HEK293 (cell line): ENCODE results near the gene HRK.

Experiments
- CTCF ChIA-PET: fragments of 350-600 bp; formaldehyde crosslinking; extraction: SDS; loops from one replicate; lab custom pipeline; 2021; ENCODE audit warnings: antibody characterized with exemption; lab: Yijun Ruan, JAX
- POLR2A ChIA-PET: fragments of 300-600 bp; formaldehyde crosslinking; extraction: SDS; loops from one replicate; lab custom pipeline; 2020; ENCODE audit warnings: antibody characterized with exemption, inconsistent platforms; lab: Yijun Ruan, JAX
- H3K27ac ChIP-seq: fragments of 200-500 bp; sonication (Bioruptor generic); 2 replicates; pipeline ENCODE4 v1.5.1; 2014; ENCODE audit warnings: low read depth, low read length, control low read depth, inconsistent platforms; ENCODE audit errors: extremely low read depth
- H3K36me3 ChIP-seq, 2 experiments: fragments of 200-500 bp in 1 of 2; sonication (Bioruptor generic) in 1 of 2; 1 replicate in 1 of 2; 2 replicates in 1 of 2; pipeline ENCODE4 v1.5.1; 2014 to 2017; ENCODE audit warnings: inconsistent platforms in 2 of 2, low read length in 2 of 2; ENCODE audit not compliant: control insufficient read depth in 2 of 2, insufficient read depth in 1 of 2
- H3K4me1 ChIP-seq: fragments of 200-500 bp; sonication (Bioruptor generic); 2 replicates; pipeline ENCODE4 v1.5.1; 2014; ENCODE audit warnings: mild to moderate bottlenecking, low read length, inconsistent platforms; ENCODE audit not compliant: control insufficient read depth, insufficient read depth
- H3K4me3 ChIP-seq: 2 replicates; pipeline ENCODE4 v1.5.1; 2011; ENCODE audit warnings: low read depth, mild to moderate bottlenecking, control low read depth, low read length, moderate library complexity
- H3K9me3 ChIP-seq: fragments of 200-500 bp; sonication (Bioruptor generic); 2 replicates; pipeline ENCODE4 v1.5.1; 2014; ENCODE audit warnings: low read depth, low read length, inconsistent platforms; ENCODE audit not compliant: control insufficient read depth, insufficient read depth
- BCL11B ChIP-seq: fragments of 450-650 bp; formaldehyde crosslinking; IDR thresholded peaks from 2 replicates; pipeline ENCODE4 v1.5.1; 2016; ENCODE audit warnings: low read depth, missing biosample characterization, missing genetic modification characterization
- FEZF1 ChIP-seq: fragments of 450-650 bp; formaldehyde crosslinking; IDR thresholded peaks from 2 replicates; pipeline ENCODE4 v1.5.1; 2016; ENCODE audit warnings: missing biosample characterization, missing genetic modification characterization
- IKZF3 ChIP-seq: fragments of 450-650 bp; IDR thresholded peaks from 2 replicates; pipeline ENCODE4 v1.5.0; 2018; ENCODE audit warnings: missing biosample characterization, mild to moderate bottlenecking, missing genetic modification characterization, moderate library complexity
- OSR2 ChIP-seq: fragments of 450-650 bp; formaldehyde crosslinking; IDR thresholded peaks from 2 replicates; pipeline ENCODE4 v1.5.1; 2016; ENCODE audit warnings: missing biosample characterization, missing genetic modification characterization
- OVOL3 ChIP-seq: fragments of 450-650 bp; formaldehyde crosslinking; IDR thresholded peaks from 2 replicates; pipeline ENCODE4 v1.5.1; 2016; ENCODE audit warnings: missing biosample characterization, missing genetic modification characterization
- PBX3 ChIP-seq: sonication (generic); formaldehyde crosslinking; IDR thresholded peaks from 2 replicates; pipeline ENCODE4 v1.8.1; 2022; ENCODE audit warnings: mild to moderate bottlenecking, moderate library complexity, missing genetic modification reagents
- PRDM1 ChIP-seq: fragments of 450-650 bp; formaldehyde crosslinking; IDR thresholded peaks from 2 replicates; pipeline ENCODE4; 2016; ENCODE audit warnings: missing biosample characterization, missing genetic modification characterization
- WT1 ChIP-seq: fragments of 450-650 bp; formaldehyde crosslinking; IDR thresholded peaks from 2 replicates; pipeline ENCODE4 v1.5.1; 2016; ENCODE audit warnings: missing biosample characterization, missing genetic modification characterization
- ZIC2 ChIP-seq: fragments of 450-650 bp; formaldehyde crosslinking; IDR thresholded peaks from 2 replicates; pipeline ENCODE4 v1.5.1; 2016; ENCODE audit warnings: missing biosample characterization, missing genetic modification characterization
- ZNF423 ChIP-seq: fragments of 450-650 bp; formaldehyde crosslinking; IDR thresholded peaks from 2 replicates; pipeline ENCODE4 v1.5.1; 2016; ENCODE audit warnings: missing biosample characterization, missing genetic modification characterization
- ZNF623 ChIP-seq: fragments of 450-650 bp; formaldehyde crosslinking; IDR thresholded peaks from 2 replicates; pipeline ENCODE4 v1.5.1; 2016; ENCODE audit warnings: missing biosample characterization, missing genetic modification characterization
- ZNF660 ChIP-seq: fragments of 450-650 bp; IDR thresholded peaks from 2 replicates; pipeline ENCODE4 v1.5.1; 2018; ENCODE audit warnings: missing biosample characterization, mild to moderate bottlenecking, missing genetic modification characterization
- ZNF677 ChIP-seq: fragments of 450-650 bp; IDR thresholded peaks from 2 replicates; pipeline ENCODE4 v1.5.0; 2018; ENCODE audit warnings: missing biosample characterization, mild to moderate bottlenecking, missing genetic modification characterization, moderate library complexity
- ZNF843 ChIP-seq: fragments of 450-650 bp; formaldehyde crosslinking; IDR thresholded peaks from 2 replicates; pipeline ENCODE4 v1.5.1; 2016; ENCODE audit warnings: missing biosample characterization, missing genetic modification characterization
- ZXDB ChIP-seq: fragments of 450-650 bp; formaldehyde crosslinking; IDR thresholded peaks from 2 replicates; pipeline ENCODE4 v1.5.1; 2016; ENCODE audit warnings: missing biosample characterization, missing genetic modification characterization
- TF ChIP-seq, protein P1 (sequence below): fragments of 450-650 bp; formaldehyde crosslinking; IDR thresholded peaks from 2 replicates; pipeline ENCODE4 v1.5.1; 2016; ENCODE audit warnings: missing biosample characterization, missing genetic modification characterization
- TF ChIP-seq, protein P2 (sequence below): fragments of 450-650 bp; formaldehyde crosslinking; optimal IDR thresholded peaks from 2 replicates; pipeline ENCODE3; 2016; ENCODE audit warnings: missing biosample characterization, mild to moderate bottlenecking, missing genetic modification characterization
- TF ChIP-seq, protein P3 (sequence below): fragments of 450-650 bp; formaldehyde crosslinking; IDR thresholded peaks from 2 replicates; pipeline ENCODE4 v1.5.1; 2016; ENCODE audit warnings: missing biosample characterization, missing genetic modification characterization

HRK gene

GRCh38 chr12:116927244-116927940 is 46.2 kb upstream of the HRK start:
- no peak overlapping the region for H3K4me3 ChIP-seq
- H3K36me3 ChIP-seq: peaks cover 4 to 20% of the 10 kb centered on the region in 2 experiments; a peak in 2 of 3 replicates
- TF ChIP-seq ZNF660 (tag by site-specific recombination): no peak
- TF ChIP-seq ZNF677 (tag by site-specific recombination): peak; percentile 56; the same call in 1 of the 2 replicates
- TF ChIP-seq ZNF843 (tag by site-specific recombination): 0 out of 2 replicates have a peak, but pooled peaks have one; percentile 42
- TF ChIP-seq, protein P1, sequence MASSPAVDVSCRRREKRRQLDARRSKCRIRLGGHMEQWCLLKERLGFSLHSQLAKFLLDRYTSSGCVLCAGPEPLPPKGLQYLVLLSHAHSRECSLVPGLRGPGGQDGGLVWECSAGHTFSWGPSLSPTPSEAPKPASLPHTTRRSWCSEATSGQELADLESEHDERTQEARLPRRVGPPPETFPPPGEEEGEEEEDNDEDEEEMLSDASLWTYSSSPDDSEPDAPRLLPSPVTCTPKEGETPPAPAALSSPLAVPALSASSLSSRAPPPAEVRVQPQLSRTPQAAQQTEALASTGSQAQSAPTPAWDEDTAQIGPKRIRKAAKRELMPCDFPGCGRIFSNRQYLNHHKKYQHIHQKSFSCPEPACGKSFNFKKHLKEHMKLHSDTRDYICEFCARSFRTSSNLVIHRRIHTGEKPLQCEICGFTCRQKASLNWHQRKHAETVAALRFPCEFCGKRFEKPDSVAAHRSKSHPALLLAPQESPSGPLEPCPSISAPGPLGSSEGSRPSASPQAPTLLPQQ (tag by site-specific recombination): 0 out of 2 replicates have a peak, but pooled peaks have one; percentile 30
- no peak for TF ChIP-seq BCL11B (tag by site-specific recombination)
- peak; percentile 93 for TF ChIP-seq FEZF1
- peak; percentile 29; the same call in 1 of the 2 replicates for TF ChIP-seq WT1 (tag by site-specific recombination)
- TF ChIP-seq IKZF3: peak; percentile 8; the same call in 1 of the 2 replicates
- 0 out of 2 replicates have a peak, but pooled peaks have one; percentile 42 for TF ChIP-seq OVOL3 (tag by site-specific recombination)
- TF ChIP-seq, protein P2, sequence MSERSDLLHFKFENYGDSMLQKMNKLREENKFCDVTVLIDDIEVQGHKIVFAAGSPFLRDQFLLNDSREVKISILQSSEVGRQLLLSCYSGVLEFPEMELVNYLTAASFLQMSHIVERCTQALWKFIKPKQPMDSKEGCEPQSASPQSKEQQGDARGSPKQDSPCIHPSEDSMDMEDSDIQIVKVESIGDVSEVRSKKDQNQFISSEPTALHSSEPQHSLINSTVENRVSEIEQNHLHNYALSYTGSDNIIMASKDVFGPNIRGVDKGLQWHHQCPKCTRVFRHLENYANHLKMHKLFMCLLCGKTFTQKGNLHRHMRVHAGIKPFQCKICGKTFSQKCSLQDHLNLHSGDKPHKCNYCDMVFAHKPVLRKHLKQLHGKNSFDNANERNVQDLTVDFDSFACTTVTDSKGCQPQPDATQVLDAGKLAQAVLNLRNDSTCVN: no peak
- TF ChIP-seq ZXDB (tag by site-specific recombination): peak; percentile 56
- peak; percentile 70 for TF ChIP-seq OSR2
- TF ChIP-seq ZIC2: 0 out of 2 replicates have a peak, but pooled peaks have one; percentile 28
- TF ChIP-seq PBX3 (CRISPR knock-in tag): no peak
- no peak overlapping the region for H3K27ac ChIP-seq
- POLR2A ChIA-PET: no interaction called here
- no peaks in the 10 kb centered on the region for H3K9me3 ChIP-seq
- peaks cover 18% of the 10 kb centered on the region for H3K4me1 ChIP-seq
- CTCF ChIA-PET: interaction anchor here (0.9 kb wide), 1 partner anchor 117 kb away, joined by 3 read pairs; no protein-coding TSS in a partner anchor

GRCh38 chr12:116926283-116927243 is 45.3 kb upstream of the HRK start:
- Histone ChIP-seq H3K4me1 (peaks cover 20% of the 10 kb centered on the region), H3K9me3 (no peaks in the 10 kb centered on the region), H3K36me3 (peaks cover 4 to 20% of the 10 kb centered on the region in 2 experiments; a peak in 2 of 3 replicates), H3K4me3 (no peak overlapping the region), H3K27ac (no peak overlapping the region)
- CTCF ChIA-PET: interaction anchor here (0.9 kb wide), 1 partner anchor 116 kb away, joined by 3 read pairs; no protein-coding TSS in a partner anchor
- POLR2A ChIA-PET: no interaction called here
- TF ChIP-seq, protein P3, sequence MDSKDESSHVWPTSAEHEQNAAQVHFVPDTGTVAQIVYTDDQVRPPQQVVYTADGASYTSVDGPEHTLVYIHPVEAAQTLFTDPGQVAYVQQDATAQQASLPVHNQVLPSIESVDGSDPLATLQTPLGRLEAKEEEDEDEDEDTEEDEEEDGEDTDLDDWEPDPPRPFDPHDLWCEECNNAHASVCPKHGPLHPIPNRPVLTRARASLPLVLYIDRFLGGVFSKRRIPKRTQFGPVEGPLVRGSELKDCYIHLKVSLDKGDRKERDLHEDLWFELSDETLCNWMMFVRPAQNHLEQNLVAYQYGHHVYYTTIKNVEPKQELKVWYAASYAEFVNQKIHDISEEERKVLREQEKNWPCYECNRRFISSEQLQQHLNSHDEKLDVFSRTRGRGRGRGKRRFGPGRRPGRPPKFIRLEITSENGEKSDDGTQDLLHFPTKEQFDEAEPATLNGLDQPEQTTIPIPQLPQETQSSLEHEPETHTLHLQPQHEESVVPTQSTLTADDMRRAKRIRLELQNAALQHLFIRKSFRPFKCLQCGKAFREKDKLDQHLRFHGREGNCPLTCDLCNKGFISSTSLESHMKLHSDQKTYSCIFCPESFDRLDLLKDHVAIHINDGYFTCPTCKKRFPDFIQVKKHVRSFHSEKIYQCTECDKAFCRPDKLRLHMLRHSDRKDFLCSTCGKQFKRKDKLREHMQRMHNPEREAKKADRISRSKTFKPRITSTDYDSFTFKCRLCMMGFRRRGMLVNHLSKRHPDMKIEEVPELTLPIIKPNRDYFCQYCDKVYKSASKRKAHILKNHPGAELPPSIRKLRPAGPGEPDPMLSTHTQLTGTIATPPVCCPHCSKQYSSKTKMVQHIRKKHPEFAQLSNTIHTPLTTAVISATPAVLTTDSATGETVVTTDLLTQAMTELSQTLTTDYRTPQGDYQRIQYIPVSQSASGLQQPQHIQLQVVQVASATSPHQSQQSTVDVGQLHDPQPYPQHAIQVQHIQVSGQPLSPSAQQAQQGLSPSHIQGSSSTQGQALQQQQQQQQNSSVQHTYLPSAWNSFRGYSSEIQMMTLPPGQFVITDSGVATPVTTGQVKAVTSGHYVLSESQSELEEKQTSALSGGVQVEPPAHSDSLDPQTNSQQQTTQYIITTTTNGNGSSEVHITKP: peak; percentile 46; the same call in 1 of the 2 replicates
- TF ChIP-seq PRDM1 (tag by site-specific recombination): peak; percentile 92
- no peak for TF ChIP-seq ZNF423 (tag by site-specific recombination)
- no peak for TF ChIP-seq ZNF623
